RCC 7860 (cell line): Measurements from ENCODE around the gene PGLYRP4.

Experiments
- DNase-seq: peaks from one replicate; pipeline ENCODE4 v3.0.0-alpha.2; 2015; ENCODE audit warnings: low spot score
- FAIRE-seq: peaks from 2 replicates; lab custom pipeline; 2012; peaks lifted over from hg19 to GRCh38; lab: Jason Lieb, UNC

Gene PGLYRP4

DNA sequence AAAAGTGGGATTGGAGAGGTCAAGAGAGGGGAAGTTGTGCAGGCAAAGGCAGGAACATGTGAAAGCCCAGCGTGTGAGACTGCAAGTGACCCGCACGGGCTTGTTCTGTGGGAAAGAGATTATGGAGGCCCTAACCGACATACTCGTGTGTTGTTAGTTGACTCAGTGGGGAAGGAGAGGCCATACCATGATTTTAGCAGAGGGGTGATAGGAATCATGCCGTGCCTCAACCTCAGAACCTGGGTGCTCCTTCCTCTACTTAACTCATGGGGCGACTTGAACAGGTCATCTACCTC is 55.2 kb downstream of the PGLYRP4 start:
- FAIRE-seq (no peak), DNase-seq (no peak)

DNA sequence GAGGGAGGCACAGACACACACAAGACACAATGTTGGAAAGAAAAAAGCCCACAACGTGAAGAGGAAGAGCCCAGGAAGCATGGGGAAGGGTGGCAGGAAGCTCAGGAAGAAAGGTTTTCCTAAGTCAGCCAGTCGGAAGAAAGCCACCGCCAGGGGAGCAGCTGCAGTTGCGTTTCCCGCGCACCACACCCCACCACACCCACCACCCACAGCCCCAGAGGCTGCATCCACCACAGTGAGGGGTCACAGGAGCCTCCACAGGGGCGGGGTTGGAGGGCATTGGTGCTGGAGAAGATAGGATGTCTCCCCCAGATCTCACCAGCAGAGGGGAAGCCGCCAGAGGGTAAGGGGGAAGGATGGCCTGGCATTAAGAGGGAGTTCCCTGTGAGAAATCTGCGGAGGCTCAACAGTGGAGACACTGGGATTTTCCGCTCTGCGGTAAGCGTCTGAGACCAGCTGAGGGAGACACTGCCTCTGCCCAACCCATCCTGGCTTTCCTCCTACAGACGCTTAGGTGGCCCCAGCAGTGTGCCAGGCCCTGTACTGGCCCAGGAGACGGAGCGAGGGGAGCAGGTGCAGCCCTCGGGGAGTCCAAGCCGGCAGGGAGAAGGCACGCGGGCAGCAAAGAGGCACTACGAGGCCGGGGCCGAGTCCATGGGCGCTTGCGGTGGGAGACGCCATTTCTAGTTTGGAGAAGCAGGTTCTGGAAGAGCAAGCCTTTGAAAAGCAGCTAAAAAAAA is 55.7 kb downstream of the PGLYRP4 start:
- FAIRE-seq: no peak
- DNase-seq: no peak

DNA sequence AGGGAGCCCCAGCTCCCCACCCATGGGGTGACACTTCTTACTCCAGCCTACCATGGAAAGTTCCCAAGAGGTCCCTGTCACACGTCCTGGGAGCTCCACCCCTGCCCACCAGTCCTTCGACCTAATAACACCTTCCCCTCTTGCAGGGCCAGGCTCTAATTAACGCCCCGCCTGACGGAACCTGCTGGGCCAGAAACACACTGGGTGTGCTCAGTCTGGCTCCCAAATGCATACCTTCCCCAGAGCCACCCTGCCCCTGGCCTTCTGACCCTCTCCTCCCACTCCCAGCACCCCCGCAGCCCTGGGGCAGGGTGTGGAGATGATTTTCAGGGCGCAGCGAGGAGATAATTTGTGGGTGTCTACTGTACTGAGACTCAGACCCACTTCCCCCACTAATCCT is 56.5 kb downstream of the PGLYRP4 start:
- no peak for DNase-seq
- no peak for FAIRE-seq

GRCh38 chr1:153291514-153291913 is 57.1 kb downstream of the PGLYRP4 start:
- FAIRE-seq (no peak), DNase-seq (no peak)

- FAIRE-seq (no peak), DNase-seq (no peak)
These were observed 59.9 kb downstream of the PGLYRP4 start for GRCh38 chr1:153288634-153289275.
